K562 (cell line): ENCODE results near the gene NDUFA6. TPM values are rescaled to one million over a fixed set of nuclear protein-coding genes. Genes with fewer than 3 reads are reported as not detected.

ENCODE experiments used
- BACH1 ChIP-seq: fragments of 200-800 bp; sonication (Bioruptor generic); IDR thresholded peaks from 2 replicates; pipeline ENCODE4 v1.6.1; 2016; ENCODE audit warnings: missing genetic modification characterization, missing compliant biosample characterization
- CHD2 ChIP-seq: IDR thresholded peaks from 2 replicates; pipeline ENCODE4 v1.6.1; 2011; ENCODE audit warnings: low read depth, low read length
- COPS2 ChIP-seq: fragments of 450-650 bp; conservative IDR thresholded peaks from 2 replicates; pipeline ENCODE4 v1.6.1; 2016; ENCODE audit warnings: mild to moderate bottlenecking, moderate library complexity
- FOXP1 ChIP-seq: sonication (generic); formaldehyde crosslinking; IDR thresholded peaks from 2 replicates; pipeline ENCODE4 v1.8.0; 2022; ENCODE audit warnings: mild to moderate bottlenecking, missing genetic modification reagents
- GTF2F1 ChIP-seq: IDR thresholded peaks from 2 replicates; pipeline ENCODE4 v1.6.1; 2011; ENCODE audit warnings: low read depth, low read length, improper control_type of control experiment
- JUN ChIP-seq, 2 experiments: sonication (generic) in 1 of 2; formaldehyde crosslinking in 1 of 2; IDR thresholded peaks; 2 replicates each; pipeline versions ENCODE4 v1.6.1 to v1.8.0; 2012 to 2022; ENCODE audit warnings: borderline replicate concordance in 2 of 2, mild to moderate bottlenecking in 2 of 2, improper control_type of control experiment in 1 of 2, low read depth in 1 of 2, low read length in 1 of 2, missing genetic modification reagents in 1 of 2
- NELFE ChIP-seq: IDR thresholded peaks from 2 replicates; pipeline ENCODE4 v1.6.1; 2011; ENCODE audit warnings: mild to moderate bottlenecking; ENCODE audit not compliant: insufficient read depth, insufficient read length
- NFATC3 ChIP-seq: fragments of 450-650 bp; IDR thresholded peaks from 2 replicates; pipeline ENCODE4 v1.6.1; 2017; ENCODE audit warnings: mild to moderate bottlenecking
- NFIX ChIP-seq: fragments of 250-450 bp; sonication (Bioruptor Pico); IDR thresholded peaks from 2 replicates; pipeline ENCODE4 v1.4.0; 2020; ENCODE audit warnings: low read depth, mild to moderate bottlenecking, moderate library complexity
- NR0B1 ChIP-seq: fragments of 450-650 bp; IDR thresholded peaks from one replicate; pipeline ENCODE4 v1.6.1; 2018; ENCODE audit warnings: mild to moderate bottlenecking, moderate library complexity; ENCODE audit not compliant: partially characterized antibody
- POLR2AphosphoS5 ChIP-seq: IDR thresholded peaks from 2 replicates; pipeline ENCODE4 v1.6.1; 2011; ENCODE audit warnings: mild to moderate bottlenecking, low read depth, low read length, moderate library complexity; ENCODE audit not compliant: control insufficient read depth, insufficient read depth
- RBM25 ChIP-seq: fragments of 200-400 bp; formaldehyde crosslinking; IDR thresholded peaks from 2 replicates; pipeline ENCODE4 v1.6.1; 2018; ENCODE audit warnings: low read length, low read depth, moderate library complexity; ENCODE audit not compliant: severe bottlenecking
- STAT5A ChIP-seq: IDR thresholded peaks from 2 replicates; pipeline ENCODE4 v1.6.1; 2012; ENCODE audit warnings: low read length, inconsistent platforms, borderline replicate concordance
- THRAP3 ChIP-seq: fragments of 450-650 bp; IDR thresholded peaks from 2 replicates; pipeline ENCODE4 v1.6.1; 2016; ENCODE audit warnings: mild to moderate bottlenecking, inconsistent platforms, borderline replicate concordance
- THRB ChIP-seq: fragments of 450-650 bp; formaldehyde crosslinking; conservative IDR thresholded peaks from 2 replicates; pipeline ENCODE4 v1.4.0; 2022; ENCODE audit warnings: mild to moderate bottlenecking, missing genetic modification characterization
- ZBTB34 ChIP-seq: fragments of 250-450 bp; sonication (Bioruptor Pico); IDR thresholded peaks from 2 replicates; pipeline ENCODE4 v1.8.0; 2021; ENCODE audit warnings: mild to moderate bottlenecking, moderate library complexity
- ZNF408 ChIP-seq: fragments of 250-450 bp; sonication (Bioruptor Pico); IDR thresholded peaks from 2 replicates; pipeline ENCODE4 v1.4.0; 2020; ENCODE audit warnings: low read depth, mild to moderate bottlenecking, moderate library complexity
- ZNF561 ChIP-seq: fragments of 450-650 bp; formaldehyde crosslinking; conservative IDR thresholded peaks from 2 replicates; pipeline ENCODE4 v1.4.0; 2020; ENCODE audit warnings: mild to moderate bottlenecking, moderate library complexity
- ZNF639 ChIP-seq, 2 experiments: fragments of 200-800 bp in 1 of 2; sonication (Bioruptor generic) in 1 of 2; sonication (generic) in 1 of 2; formaldehyde crosslinking in 1 of 2; IDR thresholded peaks in 1 of 2; conservative IDR thresholded peaks in 1 of 2; 2 replicates each; pipeline versions ENCODE4 v1.5.0 to v1.6.1; 2016 to 2020; ENCODE audit warnings: missing compliant biosample characterization in 1 of 2, missing genetic modification characterization in 1 of 2, missing genetic modification reagents in 1 of 2
- polyA plus RNA-seq, 8 experiments: library from polyadenylated mRNA; depleted of rRNA in 4 of 8; stranded (reverse) in 5 of 8; unstranded in 3 of 8; fragments of >200 nt; fragmentation: Nextera tagmentation in 2 of 8; fragmentation: Illumina TruSeq in 1 of 8; extraction: Ambion mirVana in 2 of 8; extraction: Trizol in 1 of 8; gene quantifications; 2 replicates each; pipeline versions ENCODE4 v1.2.1 to v1.2.3, GENCODE V29; 2011 to 2014; ENCODE audit warnings: inconsistent platforms in 1 of 8, missing spikeins in 1 of 8
- total RNA-seq, 7 experiments: library from RNA; depleted of rRNA in 6 of 7; stranded (reverse); fragments of >200 nt in 6 of 7; fragmentation: Illumina TruSeq in 2 of 7; extraction: Trizol in 2 of 7; gene quantifications; 2 replicates each; pipeline versions ENCODE4 v1.2.1 to v1.2.3, GENCODE V29; 2011 to 2021; ENCODE audit warnings: low replicate concordance in 1 of 7

Gene NDUFA6
- total and polyA plus RNA-seq, 9 of the 15 experiments (the other 6 are each of a cell fraction or from before 2014, with no cell fraction given) = 90.0 to 474 (median 128) TPM

GRCh38 chr22:42070517-42071422, 19.8 kb downstream of the NDUFA6 start, which contains the start of gene NAGA (continued):
- 0 out of 2 replicates have a peak, but pooled peaks have one; percentile 52 for TF ChIP-seq FOXP1 (CRISPR knock-in tag)
- TF ChIP-seq NELFE = no peak
- TF ChIP-seq GTF2F1 = no peak
- no peak for TF ChIP-seq POLR2AphosphoS5
- TF ChIP-seq JUN (IDR thresholded peaks at IDR 0.05; ENCODE audit: borderline replicate concordance, low read depth, low read length) = no peak
- no peak for TF ChIP-seq JUN (CRISPR knock-in tag; IDR thresholded peaks at IDR 0.05; ENCODE audit: borderline replicate concordance)
- no peak for TF ChIP-seq THRAP3
- TF ChIP-seq BACH1 (tag) = no peak
- TF ChIP-seq ZNF639 (CRISPR knock-in tag; conservative IDR thresholded peaks at IDR 0.05 in 1 of 2, IDR thresholded peaks at IDR 0.05 in 1 of 2) = no peak
- TF ChIP-seq ZBTB34 = no peak
- TF ChIP-seq STAT5A = no peak
- no peak for TF ChIP-seq ZNF561 (CRISPR knock-in tag)
- no peak for TF ChIP-seq RBM25
- no peak for TF ChIP-seq CHD2
- TF ChIP-seq NR0B1 = no peak
- no peak for TF ChIP-seq COPS2
- no peak for TF ChIP-seq NFATC3
- TF ChIP-seq NFIX (CRISPR knock-in tag) = no peak
- TF ChIP-seq ZNF408 (CRISPR knock-in tag) = no peak
- no peak for TF ChIP-seq THRB (CRISPR knock-in tag)
